GM21447 (cell line): ENCODE results near the gene GREB1L.

Experiments
- ATAC-seq: cut with Tn5 transposase; IDR thresholded peaks from one replicate; pipeline ENCODE4 v1.9.1; 2021; ENCODE audit not compliant: unreplicated experiment

The GREB1L gene

DNA sequence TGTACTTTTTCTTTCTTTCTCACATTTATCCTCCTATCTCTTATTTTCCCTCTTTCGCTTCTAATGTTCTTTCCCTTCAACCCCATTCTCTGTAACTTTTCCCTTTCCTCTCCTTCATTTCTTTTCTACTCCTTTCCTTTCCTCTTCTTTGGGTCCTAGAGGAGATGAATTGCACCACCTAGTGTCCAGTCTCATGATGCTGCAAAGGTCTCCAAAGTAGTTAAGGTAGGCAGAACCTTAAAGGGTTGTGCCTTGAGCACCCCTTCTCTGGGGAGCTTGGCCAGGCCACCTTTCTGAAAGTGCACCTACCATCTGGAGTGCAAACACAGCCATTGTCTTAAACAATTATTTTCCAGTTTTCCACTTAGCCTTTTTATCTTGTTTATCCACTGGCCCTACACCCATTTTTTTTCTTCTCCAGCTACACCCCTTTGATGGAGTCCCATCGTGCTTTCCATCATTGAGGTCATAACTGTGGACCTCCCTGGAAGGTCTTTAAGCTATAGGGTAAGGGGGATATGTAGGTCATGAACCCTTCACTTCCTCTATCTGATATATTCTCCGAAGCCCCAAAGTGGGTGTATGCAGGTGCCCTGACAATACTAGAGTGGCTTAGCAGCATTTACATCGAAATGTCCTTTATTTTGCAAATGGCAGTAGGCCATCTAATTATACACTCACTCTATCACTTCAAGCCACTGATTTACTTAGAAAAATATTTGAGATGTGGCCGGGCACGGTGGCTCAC, 202.6 kb downstream of the GREB1L start:
- no peak for ATAC-seq

DNA sequence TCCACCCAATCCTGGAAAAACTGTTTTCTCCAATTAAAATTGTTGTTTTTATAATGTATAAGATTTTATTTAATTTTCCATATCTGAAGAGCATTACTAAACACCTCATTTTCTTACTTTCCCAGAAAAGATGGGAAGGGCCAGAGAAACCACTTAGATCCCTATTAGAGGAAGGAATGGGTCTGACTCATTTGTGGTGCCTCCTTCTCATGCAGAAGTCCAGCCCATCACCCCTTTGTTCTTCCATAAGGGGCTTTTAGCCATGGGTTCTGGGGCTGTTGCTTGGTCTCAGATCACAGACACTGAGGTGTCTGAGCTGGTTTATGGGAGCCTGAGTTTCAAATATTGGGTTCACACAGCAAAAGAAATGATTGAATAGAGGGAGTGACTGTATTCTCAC, 206.3 kb downstream of the GREB1L start:
- no peak for ATAC-seq

DNA sequence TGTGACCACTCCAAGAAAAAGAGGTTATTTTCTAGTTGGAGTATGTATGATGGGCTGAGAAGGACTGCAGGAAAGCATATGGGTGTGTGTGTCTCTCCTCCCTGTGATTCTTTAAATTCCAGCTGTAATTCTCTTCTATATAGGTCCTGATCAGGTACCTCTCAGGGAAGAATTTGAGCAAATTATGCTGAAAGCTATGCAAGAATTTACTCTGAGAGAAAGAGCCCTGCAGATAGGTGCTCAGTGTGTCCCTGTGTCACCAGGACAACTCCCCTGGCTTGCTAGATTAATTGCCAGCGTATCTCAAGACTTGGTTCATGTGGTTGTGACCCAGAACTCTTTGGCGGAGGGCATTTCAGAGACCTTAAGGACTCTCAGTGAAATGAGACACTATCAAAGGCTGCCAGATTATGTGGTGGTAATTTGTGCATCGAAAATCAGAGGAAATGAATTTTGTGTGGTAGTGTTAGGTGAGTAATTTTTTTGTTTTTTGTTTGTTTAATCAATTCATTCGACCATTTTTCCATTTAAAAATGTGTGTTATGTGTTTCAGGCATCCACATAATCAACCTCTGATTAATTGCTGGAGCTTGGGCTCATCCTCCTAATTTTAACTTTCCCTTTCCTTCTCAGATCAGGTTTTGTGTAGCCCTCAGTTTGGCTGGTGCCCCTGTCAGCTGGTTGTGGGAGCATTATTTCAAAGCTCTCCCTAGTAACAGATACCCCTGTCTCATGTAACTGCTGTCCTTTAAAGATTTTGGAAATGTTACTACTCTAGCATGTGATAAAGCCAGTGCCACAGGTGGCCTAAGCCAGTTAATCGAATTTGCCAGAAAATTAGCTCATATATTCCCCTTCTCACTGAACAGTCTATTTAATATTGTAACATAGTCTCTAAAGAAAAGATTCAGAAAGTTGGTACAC, 207.6 kb downstream of the GREB1L start:
- no peak for ATAC-seq

DNA sequence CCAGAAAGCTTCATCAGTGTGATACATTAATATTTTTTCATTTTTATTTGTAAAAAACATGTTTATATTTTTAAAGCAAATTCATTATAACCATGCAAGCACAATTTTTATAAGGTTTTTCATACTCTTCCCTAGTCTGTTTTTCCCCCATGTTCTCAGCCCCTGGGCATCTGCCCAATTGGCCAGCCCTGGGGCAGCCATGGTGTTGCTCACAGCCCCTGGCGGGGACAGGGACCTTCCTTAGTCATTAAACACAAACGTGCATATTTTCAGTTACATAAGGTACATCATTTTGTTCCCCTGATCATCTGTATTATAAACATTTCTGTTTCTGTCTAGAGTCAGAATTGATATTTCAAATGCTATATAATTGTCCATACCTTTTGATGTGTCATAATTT, 208.5 kb downstream of the GREB1L start:
- ATAC-seq = no peak

DNA sequence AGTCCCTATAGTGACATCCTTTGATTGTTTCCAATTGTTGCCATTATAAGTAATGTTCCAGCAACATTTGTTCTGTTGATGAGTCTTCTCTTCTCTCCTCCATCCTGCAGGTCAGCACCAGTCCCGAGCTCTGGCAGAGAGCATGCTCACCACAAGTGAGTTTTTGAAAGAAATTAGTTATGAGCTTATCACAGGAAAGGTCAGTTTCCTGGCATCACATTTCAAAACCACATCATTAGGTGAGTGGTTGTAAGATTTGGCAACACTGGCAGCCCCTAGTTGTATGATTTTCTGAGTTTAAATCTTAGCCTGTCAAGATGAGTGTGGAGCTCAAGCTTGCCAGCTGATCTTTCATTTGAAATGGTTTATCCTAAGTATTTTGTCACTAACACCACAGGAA, 208.9 kb downstream of the GREB1L start:
- no peak for ATAC-seq

DNA sequence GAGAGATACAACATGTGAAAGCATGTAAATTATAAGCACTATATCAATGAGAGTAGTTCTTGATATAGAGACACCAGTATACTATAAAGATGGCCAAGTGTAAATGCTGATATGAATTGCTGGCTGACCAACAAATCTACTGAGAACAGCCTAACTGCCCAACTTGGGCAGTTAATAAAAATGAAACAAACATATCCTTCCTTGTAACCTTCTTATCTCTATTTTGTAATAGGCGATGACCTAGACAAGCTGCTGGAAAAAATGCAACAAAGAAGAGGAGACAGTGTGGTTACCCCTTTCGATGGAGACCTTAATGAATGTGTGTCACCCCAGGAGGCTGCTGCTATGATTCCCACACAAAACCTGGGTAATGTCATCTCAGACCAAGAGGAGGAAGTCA, 209.8 kb downstream of the GREB1L start:
- no peak for ATAC-seq

DNA sequence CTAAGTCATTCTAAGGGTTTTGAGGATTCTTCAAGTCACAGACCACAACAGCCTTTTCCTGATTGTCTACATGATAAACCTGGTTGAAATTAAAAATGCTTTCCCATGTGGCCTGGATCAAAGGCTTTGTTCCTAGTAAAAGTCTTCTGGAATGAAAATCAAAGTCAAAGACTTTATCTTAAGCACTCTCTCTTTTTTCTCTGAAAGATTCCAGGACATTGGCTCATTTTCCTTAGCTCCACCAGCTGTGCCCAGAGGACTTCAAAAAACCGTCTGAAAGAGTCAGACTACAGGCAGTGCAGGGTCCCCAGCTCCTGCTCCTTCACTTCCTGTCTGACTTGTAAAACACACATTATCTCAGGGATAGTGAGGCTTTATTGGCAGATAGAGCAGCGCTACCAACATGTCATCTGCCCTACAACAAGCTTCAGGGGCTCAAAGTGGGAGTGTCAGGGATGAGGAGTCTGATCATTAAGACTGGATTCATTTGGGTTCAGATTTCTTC, 210.3 kb downstream of the GREB1L start:
- no peak for ATAC-seq

DNA sequence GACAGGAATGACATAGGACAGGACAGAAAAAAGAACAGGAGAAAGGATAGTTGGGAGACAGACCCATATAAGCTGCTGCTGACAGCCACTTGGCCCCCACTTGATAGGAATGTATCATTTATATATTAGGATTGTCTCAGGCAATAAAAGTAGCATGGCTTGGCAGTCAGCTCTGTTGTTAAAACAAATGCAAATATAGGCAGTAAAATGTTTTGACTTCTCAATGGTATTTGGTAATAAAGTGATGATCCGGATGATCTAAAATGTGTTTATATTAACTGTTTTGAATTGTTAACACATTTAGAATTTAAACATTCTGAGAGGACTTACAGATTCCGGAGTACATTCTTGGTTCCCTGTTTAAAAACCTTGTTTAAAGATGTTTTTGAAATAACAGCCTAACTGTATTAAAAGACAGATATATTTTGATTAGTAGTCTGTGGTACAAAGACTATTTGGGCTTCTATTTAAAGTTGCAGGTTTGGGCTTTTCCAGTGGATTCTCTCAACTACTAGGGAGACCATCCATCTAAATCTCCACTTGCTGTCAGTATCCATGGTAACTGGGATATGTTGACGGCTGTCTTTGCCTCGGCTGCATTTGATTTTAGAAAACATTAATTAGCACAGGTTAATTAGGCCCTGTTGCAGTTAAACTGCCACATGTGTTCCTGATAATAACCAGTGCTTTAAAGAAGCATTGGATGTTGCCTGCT, 210.9 kb downstream of the GREB1L start:
- ATAC-seq = no peak

DNA sequence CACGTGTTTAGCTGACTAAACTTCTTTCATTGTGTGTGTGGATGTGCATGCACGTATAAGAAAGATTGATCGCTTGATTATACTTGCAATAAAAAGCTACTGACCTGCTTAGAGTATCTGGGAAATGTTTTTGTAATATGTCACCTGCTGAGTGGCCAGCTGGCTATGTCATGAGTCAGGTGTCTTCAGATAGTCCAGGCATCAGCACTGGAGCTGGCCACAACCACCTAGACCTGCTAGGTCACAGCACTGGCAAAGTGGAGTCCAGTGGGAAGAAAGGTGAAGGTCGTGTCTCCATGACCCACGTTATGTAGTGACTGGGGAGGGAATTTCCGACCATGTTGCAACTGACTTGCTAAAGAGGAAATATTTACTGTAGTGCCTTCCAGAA, 211.5 kb downstream of the GREB1L start:
- no peak for ATAC-seq

DNA sequence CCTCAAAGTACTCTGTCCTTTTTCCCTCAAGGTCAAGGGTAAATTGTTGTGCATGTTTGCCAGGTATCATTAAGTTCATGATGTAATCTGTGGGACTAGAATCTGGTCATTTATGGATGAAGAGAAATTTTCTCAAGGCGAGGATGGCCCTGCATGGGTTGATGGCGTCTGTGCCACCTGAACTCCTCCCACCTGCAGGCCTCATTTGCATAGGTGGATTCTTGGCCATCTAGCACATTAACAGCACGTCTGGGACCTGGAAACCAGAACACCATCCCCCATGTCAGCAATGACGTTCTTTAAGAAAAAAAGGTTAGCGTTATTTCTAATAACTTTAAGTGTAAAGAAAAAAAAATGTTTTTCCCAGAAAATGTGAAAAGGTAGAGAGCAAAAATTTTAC, 212.7 kb downstream of the GREB1L start:
- no peak for ATAC-seq

DNA sequence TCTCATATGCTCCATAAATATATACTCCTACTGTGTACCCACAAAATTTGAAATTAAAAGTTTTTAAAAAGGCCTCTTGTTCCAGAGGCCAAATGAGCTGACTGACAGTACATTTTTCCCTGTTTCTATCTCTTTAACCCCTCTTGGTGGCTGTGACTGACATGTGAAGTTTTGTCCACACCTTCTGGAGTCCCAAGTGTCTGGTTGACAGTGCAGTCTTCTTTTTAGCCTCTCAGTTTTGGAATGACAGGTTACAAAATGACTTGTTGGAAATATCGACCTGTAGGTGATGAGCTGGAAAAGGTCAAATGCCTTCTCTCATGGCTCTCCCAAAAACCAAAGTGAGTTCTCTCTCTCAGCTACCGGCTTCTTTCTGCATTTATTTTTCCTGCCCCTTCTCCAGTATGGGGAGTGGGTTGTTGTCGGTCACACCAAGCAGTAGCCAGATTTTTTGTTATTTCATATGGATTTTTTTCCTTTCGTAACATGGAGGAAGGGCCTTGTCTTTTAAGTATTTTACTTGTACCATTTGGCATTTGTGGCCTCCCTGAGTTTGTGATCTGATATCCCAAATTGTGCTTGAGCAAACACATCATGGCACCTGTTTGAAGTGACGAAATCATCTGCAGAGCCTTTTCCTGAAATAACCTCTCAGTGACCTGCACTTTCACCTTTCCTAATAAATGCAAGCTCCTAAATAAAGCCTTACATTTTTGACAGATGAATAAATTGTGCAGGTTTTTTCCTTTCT, 214.6 kb downstream of the GREB1L start:
- no peak for ATAC-seq

DNA sequence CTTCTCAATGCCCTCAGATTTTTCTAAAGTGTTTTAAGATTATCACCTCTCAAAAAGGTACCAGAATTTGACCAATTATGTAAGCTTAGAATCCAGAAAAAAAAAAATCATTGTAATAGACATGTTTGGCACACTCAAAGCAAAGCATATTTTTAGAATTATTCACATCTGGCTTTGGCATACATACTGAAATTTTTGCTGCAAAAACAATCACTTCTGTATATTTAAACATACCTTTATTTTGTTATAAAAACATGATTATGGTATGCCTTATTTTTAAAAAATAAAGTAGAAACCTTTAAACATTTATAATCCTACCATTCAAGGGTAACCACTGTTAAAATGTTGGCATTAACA, 215.1 kb downstream of the GREB1L start:
- no peak for ATAC-seq

DNA sequence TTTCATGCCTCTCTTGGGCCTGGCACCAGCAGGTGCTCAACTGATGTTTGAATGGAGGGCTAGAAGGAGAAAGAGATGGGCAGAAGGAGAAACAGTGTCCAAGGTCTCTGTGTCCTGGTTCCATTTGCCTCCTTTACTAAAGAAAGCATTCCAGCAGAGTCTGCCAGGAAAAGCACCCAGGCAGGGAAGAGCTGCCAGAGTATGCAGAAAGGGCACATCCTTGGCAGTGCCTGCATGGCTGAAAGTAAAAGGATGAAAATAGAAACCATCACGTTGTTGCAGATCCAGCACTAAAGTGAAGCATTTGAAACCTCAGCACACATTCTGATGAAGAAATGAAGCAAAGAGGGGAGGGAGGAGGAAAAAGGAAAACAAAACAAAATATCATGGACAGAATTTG, 216.3 kb downstream of the GREB1L start:
- ATAC-seq = no peak

DNA sequence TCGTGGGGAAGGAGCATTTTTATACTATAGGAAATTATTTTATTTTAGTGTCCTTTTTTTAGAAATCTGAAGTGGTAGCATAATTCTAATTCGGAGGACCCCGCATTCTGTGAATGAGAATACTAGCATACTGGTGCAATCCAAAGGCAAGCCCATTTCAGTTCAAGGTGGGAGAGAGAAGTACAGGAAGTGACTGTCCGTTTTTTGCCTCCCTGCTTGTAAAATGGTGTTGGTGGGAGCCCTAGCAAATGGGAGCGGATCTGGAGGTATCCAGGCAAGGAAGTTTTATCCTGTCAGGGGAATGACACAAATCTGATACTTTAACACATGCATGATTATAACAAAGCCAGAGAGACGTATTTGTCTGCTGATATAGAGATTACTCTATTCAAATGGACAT, 216.8 kb downstream of the GREB1L start:
- ATAC-seq = no peak

DNA sequence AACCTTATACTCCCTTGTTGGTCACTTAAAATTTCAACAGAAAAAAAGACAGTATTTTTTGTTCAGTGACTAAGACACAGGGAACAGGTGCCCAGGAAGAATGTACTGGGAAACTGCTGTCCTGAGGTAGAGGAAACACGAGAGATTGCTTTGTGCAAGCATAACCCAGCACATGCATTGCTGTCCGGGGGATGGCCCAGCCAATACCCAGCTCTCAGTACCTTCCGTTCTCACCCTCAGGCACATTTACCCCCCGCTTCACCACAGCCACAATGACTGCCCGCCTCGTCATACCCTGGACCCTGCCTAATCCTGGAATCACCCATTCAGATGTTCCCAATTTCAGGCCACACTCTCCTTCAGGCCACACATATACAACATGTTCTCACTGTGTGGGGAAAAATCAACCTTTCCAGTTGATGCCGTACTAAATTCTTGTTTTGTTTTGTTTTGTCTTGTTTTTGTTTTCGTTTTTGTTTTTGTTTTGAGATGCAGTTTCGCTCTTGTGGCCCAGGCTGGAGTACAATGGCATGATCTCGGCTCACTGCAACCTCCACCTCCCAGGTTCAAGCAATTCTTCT, 217.8 kb downstream of the GREB1L start:
- ATAC-seq = no peak

DNA sequence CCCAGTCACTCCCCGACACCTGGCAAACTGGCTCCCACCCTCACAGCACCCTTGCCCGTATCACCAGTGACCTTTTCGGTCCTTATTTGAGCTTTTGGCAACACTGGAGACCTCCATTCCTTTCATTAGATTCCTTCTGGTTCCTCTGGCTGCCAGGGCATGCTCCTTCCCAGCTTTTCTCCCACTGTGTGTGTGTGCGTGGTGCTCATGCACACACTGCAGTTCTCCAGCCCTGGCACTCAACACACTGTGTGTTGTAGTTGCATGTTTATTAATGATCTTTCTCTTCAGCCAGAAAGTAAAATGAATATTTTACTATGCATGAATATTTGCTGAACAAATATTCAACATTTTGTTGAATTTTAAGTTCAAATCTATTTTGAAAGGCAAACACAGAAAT, 219.4 kb downstream of the GREB1L start:
- ATAC-seq = no peak

DNA sequence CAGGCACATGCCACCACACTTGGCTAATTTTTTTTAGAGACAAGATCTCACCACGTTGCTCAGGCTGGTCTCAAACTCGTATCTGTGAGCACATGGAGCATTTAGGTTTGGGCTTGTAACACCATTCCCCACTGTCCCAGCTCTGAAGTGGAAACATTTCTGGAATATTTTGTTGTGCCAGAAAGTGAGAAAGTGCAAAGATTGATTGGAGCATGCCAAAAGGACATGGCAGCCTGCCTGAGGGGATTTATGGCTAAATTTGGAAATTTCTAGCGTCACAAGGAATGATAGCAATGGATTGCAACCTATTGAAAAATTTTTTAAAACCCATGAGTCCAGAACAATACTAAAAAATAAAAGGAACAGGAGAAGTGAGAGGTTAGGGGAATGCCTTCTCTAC, 221.7 kb downstream of the GREB1L start:
- ATAC-seq = no peak

DNA sequence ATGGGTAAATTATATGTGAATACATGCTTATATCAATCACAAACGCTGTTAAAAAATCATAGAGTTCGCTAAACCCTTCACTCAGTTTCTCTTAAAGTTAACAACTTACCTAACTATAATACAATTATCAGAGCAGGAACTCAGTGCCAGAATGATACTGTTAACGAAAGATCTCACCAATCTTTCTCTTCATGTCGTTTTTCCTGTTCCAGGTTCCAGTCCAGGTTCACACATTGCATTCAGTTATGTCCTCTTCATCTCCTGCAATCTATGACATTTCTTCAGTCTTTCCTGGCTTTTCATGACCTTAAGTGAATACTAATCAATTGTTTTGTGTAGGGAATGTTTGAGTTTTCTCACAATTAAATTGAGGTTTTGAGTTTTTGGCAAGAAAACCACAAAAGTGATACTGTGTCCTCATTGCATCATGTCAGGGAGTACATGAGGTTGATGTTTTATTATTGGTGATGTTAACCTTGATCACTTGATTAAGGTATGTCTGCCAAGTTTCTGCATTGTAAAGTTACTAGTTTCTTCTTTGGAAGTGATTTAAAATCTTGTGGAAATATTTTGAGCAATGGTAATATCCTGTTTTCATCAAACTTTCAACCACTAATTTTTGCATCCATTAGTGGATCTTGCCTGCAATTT, 226.6 kb downstream of the GREB1L start:
- ATAC-seq = no peak

DNA sequence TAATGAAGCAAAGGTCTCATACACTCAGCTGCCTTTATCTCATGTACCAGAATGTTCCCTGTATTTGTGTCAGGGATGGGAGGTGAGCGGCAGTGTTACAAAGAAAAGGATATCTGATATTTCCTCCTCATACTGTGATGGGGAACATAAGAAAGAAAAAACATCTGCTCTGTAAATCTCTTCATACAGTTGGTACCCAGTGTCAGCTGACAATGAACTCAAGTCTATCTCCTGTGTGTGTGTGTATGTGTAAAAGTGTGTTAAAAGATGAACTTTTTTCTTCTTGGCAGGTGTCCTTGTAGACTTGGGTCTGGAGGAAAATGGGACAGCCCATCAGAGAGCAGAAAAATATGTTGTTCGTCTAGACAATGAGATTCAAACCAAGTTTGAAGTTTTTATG, 230.7 kb downstream of the GREB1L start:
- no peak for ATAC-seq

DNA sequence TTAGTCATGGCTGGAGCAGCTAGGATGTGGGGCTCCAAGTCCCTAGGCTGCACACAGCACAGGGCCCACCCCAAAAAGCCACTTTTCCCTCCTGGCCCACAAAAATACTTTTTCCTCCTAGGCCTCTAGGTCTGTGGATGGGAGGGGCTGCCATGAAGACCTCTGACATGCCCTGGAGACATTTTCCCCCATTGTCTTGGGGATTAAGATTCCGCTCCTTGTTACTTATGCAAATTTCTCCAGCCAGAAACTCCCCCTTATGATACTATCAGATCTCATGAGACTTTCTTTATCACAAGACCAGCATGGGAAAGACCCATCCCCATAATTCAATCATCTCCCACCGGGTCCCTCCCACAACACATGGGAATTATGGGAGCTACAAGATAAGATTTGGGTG, 232.6 kb downstream of the GREB1L start:
- no peak for ATAC-seq
